HL-60 (cell line): ENCODE results near the gene FCER2.

Source experiments
- DNase-seq, 2 experiments: peaks; one replicate each; pipeline ENCODE4 v3.0.0-alpha.2; 2010 to 2020; ENCODE audit warnings: low read depth in 1 of 2, low spot score in 1 of 2
- H3K27ac ChIP-seq: fragments of 250-450 bp; sonication (Bioruptor Pico); replicated peaks from 2 replicates; pipeline ENCODE4 v1.5.1; 2020; ENCODE audit warnings: mild to moderate bottlenecking, moderate library complexity
- H3K27me3 ChIP-seq: fragments of 250-450 bp; sonication (Bioruptor Pico); 2 replicates; pipeline ENCODE4 v1.5.1; 2021; ENCODE audit warnings: mild to moderate bottlenecking, moderate library complexity; ENCODE audit not compliant: insufficient read depth, poor library complexity, severe bottlenecking
- H3K4me3 ChIP-seq: replicated peaks from 2 replicates; pipeline ENCODE4 v1.5.1; 2011; ENCODE audit warnings: mild to moderate bottlenecking, control low read depth, low read length; ENCODE audit not compliant: insufficient read depth
- CTCF ChIP-seq: IDR thresholded peaks from one replicate; pipeline ENCODE4 v1.5.1; 2011; ENCODE audit warnings: low read length, control low read depth, inconsistent platforms; ENCODE audit not compliant: insufficient read depth
- GABPA ChIP-seq: IDR thresholded peaks from 2 replicates; pipeline ENCODE4 v1.6.1; 2012; ENCODE audit warnings: low read depth
- POLR2AphosphoS5 ChIP-seq: IDR thresholded peaks from 2 replicates; pipeline ENCODE4 v1.6.1; 2012; ENCODE audit warnings: low read depth
- REST ChIP-seq: IDR thresholded peaks from 2 replicates; pipeline ENCODE4 v1.6.1; 2012; ENCODE audit warnings: low read depth; ENCODE audit not compliant: insufficient replicate concordance
- SPI1 ChIP-seq: IDR thresholded peaks from 2 replicates; pipeline ENCODE4 v1.6.1; 2012; ENCODE audit warnings: low read depth, mild to moderate bottlenecking, borderline replicate concordance

FCER2 gene

DNA sequence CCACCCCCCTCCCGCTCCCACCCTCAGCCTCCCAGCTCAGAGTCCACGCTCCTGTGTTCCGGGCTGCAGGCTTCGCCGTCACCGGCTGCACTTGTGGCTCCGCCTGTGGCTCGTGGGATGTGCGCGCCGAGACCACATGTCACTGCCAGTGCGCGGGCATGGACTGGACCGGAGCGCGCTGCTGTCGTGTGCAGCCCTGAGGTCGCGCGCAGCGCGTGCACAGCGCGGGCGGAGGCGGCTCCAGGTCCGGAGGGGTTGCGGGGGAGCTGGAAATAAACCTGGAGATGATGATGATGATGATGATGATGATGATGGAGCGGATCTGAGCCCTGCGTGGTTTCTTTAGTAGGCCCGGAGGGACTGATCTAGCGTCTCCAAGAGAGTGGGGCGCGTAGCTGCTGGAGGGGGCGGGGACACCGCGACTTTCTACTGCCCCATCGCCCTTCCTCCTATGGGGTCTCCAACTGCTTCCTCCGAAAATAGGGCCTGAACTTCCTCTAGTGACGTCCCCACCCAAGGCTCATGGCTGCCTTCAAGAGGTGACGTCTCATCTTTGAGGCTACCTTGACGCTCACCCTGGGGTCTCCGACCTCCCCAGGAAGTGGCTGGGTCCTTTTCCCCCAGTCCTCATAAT, 31.7 kb downstream of the FCER2 start:
- DNase-seq = peak in 1 of 2 experiments; percentile 41
- Histone ChIP-seq H3K27me3 (no peaks in the 10 kb centered on the region), H3K27ac (0 out of 2 replicates have a peak overlapping the region, but pooled peaks have one; percentile 21), H3K4me3 (no peak overlapping the region)
- no peak for TF ChIP-seq GABPA
- TF ChIP-seq SPI1 = no peak
- no peak for TF ChIP-seq CTCF
- TF ChIP-seq REST = no peak
- TF ChIP-seq POLR2AphosphoS5 = no peak

GRCh38 chr19:7669641-7670040, 32.3 kb downstream of the FCER2 start:
- no peak for DNase-seq
- Histone ChIP-seq H3K4me3 (peak overlapping the region; percentile 29; the same call in 1 of the 2 replicates), H3K27ac (peak overlapping the region; percentile 83), H3K27me3 (no peaks in the 10 kb centered on the region)
- TF ChIP-seq GABPA (no peak), CTCF (no peak), POLR2AphosphoS5 (no peak), SPI1 (no peak), REST (no peak)

- peak within 1 kb of the TSS; percentile 83 for H3K27ac ChIP-seq
- H3K4me3 ChIP-seq = peak within 1 kb of the TSS; percentile 29
- peak; percentile 78 to 79 for DNase-seq
- no peaks in the 10 kb centered on the region for H3K27me3 ChIP-seq
- TF ChIP-seq CTCF (no peak), REST (no peak), SPI1 (peak; percentile 19; the same call in 1 of the 2 replicates), POLR2AphosphoS5 (no peak), GABPA (no peak)
Measured at GRCh38 chr19:7668842-7669241, 33.1 kb downstream of the FCER2 start, which contains the start of gene RETN. TSS of gene RETN (plus strand) at chr19:7669049. CDS start at chr19:7669327, 278 bp downstream.
